PC-3 (cell line): Measurements from ENCODE around the gene LY86.

Source experiments
- CTCF ChIP-seq: fragments of 300-600 bp; sonication (generic); conservative IDR thresholded peaks from 2 replicates; pipeline ENCODE4 v1.5.1; 2017; ENCODE audit warnings: antibody characterized with exemption, low read depth, mild to moderate bottlenecking, low read length
- EZH2 ChIP-seq: fragments of 300-600 bp; sonication (generic); IDR thresholded peaks from one replicate; pipeline ENCODE4 v1.6.1; 2017; ENCODE audit warnings: antibody characterized with exemption, mild to moderate bottlenecking, low read length; ENCODE audit not compliant: unreplicated experiment
- EZH2phosphoT487 ChIP-seq: fragments of 300-600 bp; sonication (generic); IDR thresholded peaks from 2 replicates; pipeline ENCODE4 v1.6.1; 2018; ENCODE audit warnings: mild to moderate bottlenecking, antibody characterized with exemption, low read length, borderline replicate concordance

GRCh38 chr6:6588064-6588923 lies at the start of gene LY86:
- TF ChIP-seq CTCF (no peak), EZH2 (no peak), EZH2phosphoT487 (no peak)
